HG02973 (cell line): ENCODE measurements around the gene TXNDC16.
"Not testable (repeated sequence)": the region's sequence is repeated elsewhere in the genome, so short reads cannot be mapped to it uniquely, and the experiment has no call there.

Experiments
- ATAC-seq: cut with Tn5 transposase; IDR thresholded peaks from one replicate; pipeline ENCODE4 v1.9.1; 2021; ENCODE audit warnings: moderate library complexity; ENCODE audit not compliant: unreplicated experiment

The TXNDC16 gene

GRCh38 chr14:52545584-52546317, 6.6 kb downstream of the TXNDC16 start:
- ATAC-seq: no peak

GRCh38 chr14:52538623-52539022, 13.7 kb downstream of the TXNDC16 start:
- no peak for ATAC-seq

- ATAC-seq: no peak
Measured at GRCh38 chr14:52536269-52536668, 16.0 kb downstream of the TXNDC16 start.

- no peak for ATAC-seq
Measured at GRCh38 chr14:52531481-52531880, 20.8 kb downstream of the TXNDC16 start.

- no peak for ATAC-seq
Measured at GRCh38 chr14:52527052-52527451, 25.3 kb downstream of the TXNDC16 start.

GRCh38 chr14:52522581-52523345, 29.5 kb downstream of the TXNDC16 start:
- no peak for ATAC-seq

- ATAC-seq: no peak
Measured at GRCh38 chr14:52522033-52522432, 30.3 kb downstream of the TXNDC16 start.

- ATAC-seq: no peak
Measured at GRCh38 chr14:52514046-52514811, 38.1 kb downstream of the TXNDC16 start.

- no peak for ATAC-seq
Measured at GRCh38 chr14:52513249-52513648, 39.1 kb downstream of the TXNDC16 start.

GRCh38 chr14:52494444-52494843, 57.9 kb downstream of the TXNDC16 start:
- ATAC-seq: no peak

- ATAC-seq: no peak
Measured at GRCh38 chr14:52485350-52485960, 66.8 kb downstream of the TXNDC16 start.

- no peak for ATAC-seq
Measured at GRCh38 chr14:52481864-52482263, 70.4 kb downstream of the TXNDC16 start.

GRCh38 chr14:52473557-52473956, 78.7 kb downstream of the TXNDC16 start:
- no peak for ATAC-seq

GRCh38 chr14:52472728-52473127, 79.6 kb downstream of the TXNDC16 start:
- no peak for ATAC-seq

- ATAC-seq: not testable (repeated sequence)
Measured at GRCh38 chr14:52472251-52472650, 80.1 kb downstream of the TXNDC16 start.

GRCh38 chr14:52467515-52468266, 84.6 kb downstream of the TXNDC16 start:
- no peak for ATAC-seq

GRCh38 chr14:52464175-52464574, 88.1 kb downstream of the TXNDC16 start:
- ATAC-seq: no peak

GRCh38 chr14:52463375-52463774, 88.9 kb downstream of the TXNDC16 start:
- no peak for ATAC-seq

GRCh38 chr14:52461721-52462120, 90.6 kb downstream of the TXNDC16 start:
- ATAC-seq: no peak

- ATAC-seq: no peak
Measured at GRCh38 chr14:52458721-52459085, 93.6 kb downstream of the TXNDC16 start.

GRCh38 chr14:52457411-52457810, 94.9 kb downstream of the TXNDC16 start:
- no peak for ATAC-seq
